CD14-positive monocyte (primary cell): ENCODE measurements around the gene RTF2. TPM values are rescaled to one million over a fixed set of nuclear protein-coding genes. Genes with fewer than 3 reads are reported as not detected.

Experiments used
- DNase-seq, 3 donors: peaks; one replicate each; pipeline ENCODE4 v3.0.0-alpha.2; 2011 to 2022
- H2AFZ ChIP-seq: 2 replicates; pipeline ENCODE4 v1.6.0; 2012; ENCODE audit warnings: mild to moderate bottlenecking, low read depth, low read length, inconsistent platforms; ENCODE audit not compliant: insufficient read depth, poor library complexity, severe bottlenecking
- H3K27ac ChIP-seq, 2 donors: 1 replicate in 1 of 2; 2 replicates in 1 of 2; pipeline ENCODE4 v1.5.1; 2012 to 2013; ENCODE audit warnings: low read length in 2 of 2, control low read depth in 1 of 2, inconsistent platforms in 1 of 2, low read depth in 1 of 2, mild to moderate bottlenecking in 1 of 2
- H3K27me3 ChIP-seq, 2 donors: one replicate each; pipeline versions ENCODE4 v1.6.0 to v1.6.1; 2011 to 2013; ENCODE audit warnings: low read length in 2 of 2; ENCODE audit not compliant: control insufficient read depth in 2 of 2, insufficient read depth in 2 of 2
- H3K36me3 ChIP-seq, 2 donors: replicated peaks in 1 of 2; 1 replicate in 1 of 2; 2 replicates in 1 of 2; pipeline versions ENCODE4 v1.5.1 to v1.6.1; 2012 to 2013; ENCODE audit warnings: low read length in 2 of 2, control low read depth in 1 of 2, inconsistent platforms in 1 of 2, mild to moderate bottlenecking in 1 of 2; ENCODE audit not compliant: insufficient read depth in 2 of 2, control insufficient read depth in 1 of 2
- H3K4me1 ChIP-seq, 2 donors: 1 replicate in 1 of 2; 2 replicates in 1 of 2; pipeline versions ENCODE4 v1.5.1 to v1.6.1; 2012 to 2013; ENCODE audit warnings: low read length in 2 of 2, control low read depth in 1 of 2, inconsistent platforms in 1 of 2, mild to moderate bottlenecking in 1 of 2, moderate library complexity in 1 of 2; ENCODE audit not compliant: insufficient read depth in 2 of 2, control insufficient read depth in 1 of 2
- H3K4me2 ChIP-seq: replicated peaks from 2 replicates; pipeline ENCODE3; 2012; ENCODE audit warnings: low read length, moderate library complexity, mild to moderate bottlenecking; ENCODE audit not compliant: poor library complexity, severe bottlenecking; ENCODE audit errors: extremely low read depth
- H3K4me3 ChIP-seq, 3 experiments: fragments of 200-600 bp in 1 of 3; sonication (generic) in 1 of 3; replicated peaks in 1 of 3; 1 replicate in 2 of 3; 2 replicates in 1 of 3; pipeline ENCODE4 v1.5.1; 2011 to 2013; ENCODE audit warnings: low read length in 3 of 3, mild to moderate bottlenecking in 3 of 3, control low read depth in 2 of 3, low read depth in 2 of 3, inconsistent platforms in 1 of 3, moderate library complexity in 1 of 3
- H3K79me2 ChIP-seq: 2 replicates; pipeline ENCODE4 v1.6.0; 2012; ENCODE audit warnings: mild to moderate bottlenecking, control low read depth, inconsistent platforms, low read length, moderate library complexity; ENCODE audit not compliant: insufficient read depth
- H3K9ac ChIP-seq: 2 replicates; pipeline ENCODE4 v1.6.0; 2017; ENCODE audit warnings: low read length, mild to moderate bottlenecking; ENCODE audit not compliant: insufficient read depth, poor library complexity, severe bottlenecking
- H3K9me3 ChIP-seq, 2 donors: replicated peaks in 1 of 2; 1 replicate in 1 of 2; 2 replicates in 1 of 2; pipeline versions ENCODE4 v1.5.1 to v1.6.1; 2012 to 2013; ENCODE audit warnings: low read length in 2 of 2, control low read depth in 1 of 2; ENCODE audit not compliant: control insufficient read depth in 1 of 2, insufficient read depth in 1 of 2
- H4K20me1 ChIP-seq: 2 replicates; pipeline ENCODE4 v1.6.0; 2012; ENCODE audit warnings: mild to moderate bottlenecking, low read length, control low read depth, moderate library complexity; ENCODE audit not compliant: insufficient read depth
- H3K27ac Mint-ChIP-seq, 7 donors: one replicate each; pipeline ENCODE4 v1.8.0; 2020; ENCODE audit warnings: mild to moderate bottlenecking in 7 of 7, mixed read lengths in 7 of 7, moderate library complexity in 6 of 7, inconsistent platforms in 2 of 7
- H3K27me3 Mint-ChIP-seq, 3 donors: one replicate each; pipeline ENCODE4 v1.8.0; 2021 to 2022; ENCODE audit warnings: low read depth in 3 of 3, mild to moderate bottlenecking in 3 of 3, mixed read lengths in 3 of 3, moderate library complexity in 3 of 3, inconsistent platforms in 1 of 3
- H3K36me3 Mint-ChIP-seq, 2 donors: one replicate each; pipeline ENCODE4 v1.8.0; 2020; ENCODE audit warnings: mixed read lengths in 2 of 2, inconsistent platforms in 1 of 2, mild to moderate bottlenecking in 1 of 2
- H3K4me1 Mint-ChIP-seq: one replicate; pipeline ENCODE4 v1.8.0; 2020; ENCODE audit warnings: mild to moderate bottlenecking, mixed read lengths
- H3K4me3 Mint-ChIP-seq, 2 donors: one replicate each; pipeline ENCODE4 v1.8.0; 2020; ENCODE audit warnings: mild to moderate bottlenecking in 2 of 2, mixed read lengths in 2 of 2, moderate library complexity in 1 of 2
- H3K9me3 Mint-ChIP-seq, 7 donors: one replicate each; pipeline ENCODE4 v1.8.0; 2020 to 2022; ENCODE audit warnings: mixed read lengths in 7 of 7, mild to moderate bottlenecking in 6 of 7, moderate library complexity in 6 of 7, inconsistent platforms in 2 of 7
- CTCF ChIP-seq: fragments of 200-600 bp; IDR thresholded peaks from one replicate; pipeline ENCODE4 v1.8.0; 2022; ENCODE audit warnings: antibody characterized with exemption, mild to moderate bottlenecking
- WGBS: methylation state at CpG from one replicate; pipeline ENCODE4 v1.1.5; 2013; ENCODE audit warnings: missing lambda C conversion rate; ENCODE audit not compliant: insufficient coverage; 5-methylcytosine and 5-hydroxymethylcytosine counted together
- intact Hi-C, 2 donors: fragments of 100-400 bp; cut with micrococcal nuclease; formaldehyde crosslinking; loops; one replicate each; pipeline versions ENCODE4 v1.15.0 to v1.15.1; 2023
- polyA plus RNA-seq, 3 donors: library from polyadenylated mRNA; depleted of rRNA in 1 of 3; unstranded in 2 of 3; stranded (reverse) in 1 of 3; fragments of 300-500 nt in 2 of 3; fragments of >200 nt in 1 of 3; fragmentation: Illumina TruSeq in 2 of 3; gene quantifications; 1 replicate in 2 of 3; 2 replicates in 1 of 3; pipeline ENCODE4 v1.2.3, GENCODE V29; 2012 to 2021

The RTF2 gene
- polyA plus RNA-seq, 3 donors: 74.3 to 163 (median 148) TPM

- Histone ChIP-seq H4K20me1 (peaks cover 57% of the 10 kb centered on the region), H3K79me2 (no peaks in the 10 kb centered on the region), H3K9ac (no peak overlapping the region), H3K9me3 (no peaks in the 10 kb centered on the region), H3K27me3 (peaks cover 22 to 23% of the 10 kb centered on the region in 2 donors), H3K36me3 (no peaks in the 10 kb centered on the region), H3K4me3 (no peak overlapping the region), H3K4me1 (peaks cover 58 to 63% of the 10 kb centered on the region in 2 donors), H3K27ac (no peak overlapping the region), H2AFZ (no peak overlapping the region), H3K4me2 (no peak overlapping the region)
- Mint-ChIP-seq H3K9me3 (peaks cover 0 to 9% (median 2%) of the 10 kb centered on the region in 7 donors), H3K4me1 (peaks cover 69% of the 10 kb centered on the region), H3K4me3 (peak overlapping the region in 1 of 2 donors; percentile 75), H3K27ac (peak overlapping the region in 2 of 7 donors; percentile 50 to 56), H3K36me3 (peaks cover 33 to 37% of the 10 kb centered on the region in 2 donors), H3K27me3 (peaks cover 41 to 57% (median 52%) of the 10 kb centered on the region in 3 donors)
- no peak for TF ChIP-seq CTCF
- WGBS: no CpG with 5 or more reads among the region's 1 CpG
- no peak for DNase-seq
- intact Hi-C loops: no loop called here
These were observed 37.5 kb upstream of the RTF2 start for GRCh38 chr20:56430957-56431356.

GRCh38 chr20:56431471-56431870 lies 37.0 kb upstream of the RTF2 start:
- no peak for TF ChIP-seq CTCF
- H3K4me2 ChIP-seq: no peak overlapping the region
- H3K9me3 ChIP-seq: no peaks in the 10 kb centered on the region
- no peak overlapping the region for H3K27ac ChIP-seq
- H3K4me1 ChIP-seq: peaks cover 54 to 60% of the 10 kb centered on the region in 2 donors
- Mint-ChIP-seq H3K9me3 (peaks cover 0 to 9% (median 2%) of the 10 kb centered on the region in 7 donors), H3K36me3 (peaks cover 32 to 34% of the 10 kb centered on the region in 2 donors), H3K27ac (no peak overlapping the region), H3K4me1 (peaks cover 64% of the 10 kb centered on the region), H3K27me3 (peaks cover 38 to 54% (median 50%) of the 10 kb centered on the region in 3 donors), H3K4me3 (peak overlapping the region in 1 of 2 donors; percentile 75)
- H4K20me1 ChIP-seq: peaks cover 57% of the 10 kb centered on the region
- no peak overlapping the region for H3K4me3 ChIP-seq
- no peaks in the 10 kb centered on the region for H3K36me3 ChIP-seq
- intact Hi-C loops: no loop called here
- H3K9ac ChIP-seq: no peak overlapping the region
- no peak overlapping the region for H2AFZ ChIP-seq
- no peaks in the 10 kb centered on the region for H3K79me2 ChIP-seq
- no CpG with 5 or more reads among the region's 3 CpGs for WGBS
- no peak for DNase-seq
- peaks cover 20 to 23% of the 10 kb centered on the region in 2 donors for H3K27me3 ChIP-seq
